GM12878 (cell line): ENCODE results near the gene ZFYVE19. TPM values are rescaled to one million over a fixed set of nuclear protein-coding genes. Genes with fewer than 3 reads are reported as not detected.

Experiments used
- ZBTB11 ChIP-seq: fragments of 450-650 bp; formaldehyde crosslinking; IDR thresholded peaks from 2 replicates; pipeline ENCODE4 v1.5.0; 2022; ENCODE audit warnings: mild to moderate bottlenecking, missing genetic modification characterization
- polyA plus RNA-seq, 11 experiments: library from polyadenylated mRNA; depleted of rRNA in 4 of 11; unstranded in 6 of 11; stranded (reverse) in 5 of 11; fragments of >200 nt; fragmentation: Nextera tagmentation in 4 of 11; fragmentation: Illumina TruSeq in 1 of 11; extraction: Ambion mirVana in 4 of 11; extraction: Trizol in 1 of 11; gene quantifications; 1 replicate in 1 of 11; 2 replicates in 10 of 11; pipeline versions ENCODE4 v1.2.1 to v1.2.3, GENCODE V29; 2011 to 2016; ENCODE audit warnings: inconsistent platforms in 2 of 11, missing spikeins in 2 of 11, low read depth in 1 of 11
- small RNA-seq: library from RNA; depleted of rRNA; stranded (forward); fragments of <200 nt; gene quantifications from one replicate; pipeline ENCODE3, GENCODE V24; 2014
- total RNA-seq, 4 experiments: library from RNA; depleted of rRNA in 3 of 4; stranded (reverse); fragments of >200 nt in 3 of 4; fragmentation: Illumina TruSeq in 1 of 4; extraction: Trizol in 1 of 4; gene quantifications; 2 replicates each; pipeline versions ENCODE4 v1.2.1 to v1.2.3, GENCODE V29; 2013 to 2021

ZFYVE19 gene
- total and polyA plus RNA-seq, 10 of the 15 experiments (the other 5 are each of a cell fraction or from before 2014, with no cell fraction given), result 1.7 to 36.3 (median 17.0) TPM

DNA sequence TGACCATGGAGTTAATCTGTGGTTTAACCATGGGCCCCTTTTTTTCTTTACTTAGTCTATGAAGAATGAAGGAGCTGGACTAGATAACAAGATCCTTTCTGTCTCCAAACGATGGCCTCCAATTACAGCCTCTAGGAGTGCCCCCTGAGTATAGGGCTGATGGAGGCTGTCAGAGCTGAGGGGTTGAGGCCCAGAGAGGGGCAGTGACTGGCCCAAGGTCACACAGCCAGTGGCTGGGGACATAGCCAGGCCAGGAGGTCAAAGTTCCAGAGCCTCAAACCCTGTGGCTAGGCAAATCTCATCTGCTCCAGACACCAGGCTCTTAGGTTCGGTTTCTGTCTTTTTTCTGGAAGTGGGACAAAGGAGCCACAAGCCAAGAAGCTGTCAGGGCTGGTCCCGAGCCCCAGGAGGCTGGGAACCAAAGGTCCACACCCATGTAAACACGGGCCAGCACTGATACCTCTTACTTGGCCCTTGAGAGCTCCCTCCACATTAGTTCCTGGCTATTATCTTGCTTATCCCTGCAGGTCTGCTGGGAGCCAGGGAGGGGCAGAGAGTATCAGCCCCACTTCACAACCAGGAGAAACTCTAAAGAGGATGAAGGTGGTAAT lies 56.9 kb downstream of the ZFYVE19 start (continued):
- no peak for TF ChIP-seq ZBTB11 (CRISPR knock-in tag)

Small RNA genes within 50 kb of the gene (small RNA-seq; reads per million reads assigned to genes)
- gene SUMO2P15, result not detected

Other genes starting within 250 kb of the ZFYVE19 start
Only the 7 nearest of the 14 such genes appear.
- 15.4 and 20.0 TPM in 2 replicates for gene RMDN3, start 51.8 kb upstream of the ZFYVE19 start, total RNA-seq (2014; rRNA removed)
- gene RMDN3, start 51.8 kb upstream of the ZFYVE19 start, total RNA-seq (2014; rRNA removed; fragmentation: Illumina TruSeq; extraction: Trizol), result 16.3 and 16.9 TPM in 2 replicates
- 27.6 and 28.3 TPM in 2 replicates for gene RMDN3, start 51.8 kb upstream of the ZFYVE19 start, total RNA-seq (2021)
- 19.4 and 19.9 TPM in 2 replicates for gene RMDN3, start 51.8 kb upstream of the ZFYVE19 start, polyA plus RNA-seq (2011; rRNA removed)
- gene RMDN3, start 51.8 kb upstream of the ZFYVE19 start, polyA plus RNA-seq (2014; fragmentation: Illumina TruSeq; extraction: Trizol), result 19.3 and 20.5 TPM in 2 replicates
- gene RMDN3, start 51.8 kb upstream of the ZFYVE19 start, polyA plus RNA-seq (2014; fragmentation: Nextera tagmentation; extraction: Ambion mirVana), result 10 to 100 TPM in 1 of 2 experiments, 1 to 10 TPM in 1; 5.7 to 10.2 TPM
- 21.3 and 23.1 TPM in 2 replicates for gene RMDN3, start 51.8 kb upstream of the ZFYVE19 start, polyA plus RNA-seq (2014; rRNA removed)
- gene RMDN3, start 51.8 kb upstream of the ZFYVE19 start, polyA plus RNA-seq (2016; fragmentation: Nextera tagmentation; extraction: Ambion mirVana), result 10 to 100 TPM; 38.3 to 44.4 TPM
- 67.0 and 69.5 TPM in 2 replicates for gene GCHFR, start 43.0 kb upstream of the ZFYVE19 start, total RNA-seq (2014; rRNA removed)
- 22.9 and 23.9 TPM in 2 replicates for gene GCHFR, start 43.0 kb upstream of the ZFYVE19 start, total RNA-seq (2014; rRNA removed; fragmentation: Illumina TruSeq; extraction: Trizol)
- gene GCHFR, start 43.0 kb upstream of the ZFYVE19 start, total RNA-seq (2021), result 43.9 and 45.3 TPM in 2 replicates
- 7.1 and 14.8 TPM in 2 replicates for gene GCHFR, start 43.0 kb upstream of the ZFYVE19 start, polyA plus RNA-seq (2011; rRNA removed)
- gene GCHFR, start 43.0 kb upstream of the ZFYVE19 start, polyA plus RNA-seq (2014; fragmentation: Illumina TruSeq; extraction: Trizol), result 3.3 and 16.9 TPM in 2 replicates
- 10 to 100 TPM; 10.5 to 25.4 TPM for gene GCHFR, start 43.0 kb upstream of the ZFYVE19 start, polyA plus RNA-seq (2014; fragmentation: Nextera tagmentation; extraction: Ambion mirVana)
- 88.2 and 94.0 TPM in 2 replicates for gene GCHFR, start 43.0 kb upstream of the ZFYVE19 start, polyA plus RNA-seq (2014; rRNA removed)
- 10 to 100 TPM; 68.0 to 77.3 TPM for gene GCHFR, start 43.0 kb upstream of the ZFYVE19 start, polyA plus RNA-seq (2016; fragmentation: Nextera tagmentation; extraction: Ambion mirVana)
- gene C15orf62, start 37.1 kb upstream of the ZFYVE19 start, total RNA-seq (2014; rRNA removed), result 0.44 and 0.68 TPM in 2 replicates
- gene C15orf62, start 37.1 kb upstream of the ZFYVE19 start, total RNA-seq (2014; rRNA removed; fragmentation: Illumina TruSeq; extraction: Trizol), result 0.37 and 0.54 TPM in 2 replicates
- gene C15orf62, start 37.1 kb upstream of the ZFYVE19 start, total RNA-seq (2021), result 0.24 and 0.56 TPM in 2 replicates
- gene C15orf62, start 37.1 kb upstream of the ZFYVE19 start, polyA plus RNA-seq (2011; rRNA removed), result 0.07 and 0.11 TPM in 2 replicates
- gene C15orf62, start 37.1 kb upstream of the ZFYVE19 start, polyA plus RNA-seq (2014; fragmentation: Illumina TruSeq; extraction: Trizol), result 0.25 TPM in 1 of 2 replicates, not detected in the other
- gene C15orf62, start 37.1 kb upstream of the ZFYVE19 start, polyA plus RNA-seq (2014; fragmentation: Nextera tagmentation; extraction: Ambion mirVana), result under 1 TPM in 1 of 2 experiments, not detected in 1; 0.06 TPM
- gene C15orf62, start 37.1 kb upstream of the ZFYVE19 start, polyA plus RNA-seq (2014; rRNA removed), result 0.18 and 0.28 TPM in 2 replicates
- under 1 TPM; 0.40 to 0.50 TPM for gene C15orf62, start 37.1 kb upstream of the ZFYVE19 start, polyA plus RNA-seq (2016; fragmentation: Nextera tagmentation; extraction: Ambion mirVana)
- gene DNAJC17, start 384 bp downstream of the ZFYVE19 start, total RNA-seq (2014; rRNA removed), result 39.2 and 42.8 TPM in 2 replicates
- 43.4 and 51.1 TPM in 2 replicates for gene DNAJC17, start 384 bp downstream of the ZFYVE19 start, total RNA-seq (2014; rRNA removed; fragmentation: Illumina TruSeq; extraction: Trizol)
- gene DNAJC17, start 384 bp downstream of the ZFYVE19 start, total RNA-seq (2021), result 39.3 and 43.5 TPM in 2 replicates
- gene DNAJC17, start 384 bp downstream of the ZFYVE19 start, polyA plus RNA-seq (2011; rRNA removed), result 34.0 and 39.9 TPM in 2 replicates
- 52.7 and 62.8 TPM in 2 replicates for gene DNAJC17, start 384 bp downstream of the ZFYVE19 start, polyA plus RNA-seq (2014; fragmentation: Illumina TruSeq; extraction: Trizol)
- gene DNAJC17, start 384 bp downstream of the ZFYVE19 start, polyA plus RNA-seq (2014; fragmentation: Nextera tagmentation; extraction: Ambion mirVana), result 10 to 100 TPM in 1 of 2 experiments, 1 to 10 TPM in 1; 6.1 to 11.5 TPM
- 50.2 and 61.0 TPM in 2 replicates for gene DNAJC17, start 384 bp downstream of the ZFYVE19 start, polyA plus RNA-seq (2014; rRNA removed)
- 10 to 100 TPM; 48.0 to 55.7 TPM for gene DNAJC17, start 384 bp downstream of the ZFYVE19 start, polyA plus RNA-seq (2016; fragmentation: Nextera tagmentation; extraction: Ambion mirVana)
- gene PPP1R14D, start 21.6 kb downstream of the ZFYVE19 start, total RNA-seq (2014; rRNA removed), result not detected in 2 replicates
- gene PPP1R14D, start 21.6 kb downstream of the ZFYVE19 start, total RNA-seq (2014; rRNA removed; fragmentation: Illumina TruSeq; extraction: Trizol), result not detected in 2 replicates
- not detected in 2 replicates for gene PPP1R14D, start 21.6 kb downstream of the ZFYVE19 start, total RNA-seq (2021)
- gene PPP1R14D, start 21.6 kb downstream of the ZFYVE19 start, polyA plus RNA-seq (2011; rRNA removed), result 0.10 TPM in 1 of 2 replicates, not detected in the other
- gene PPP1R14D, start 21.6 kb downstream of the ZFYVE19 start, polyA plus RNA-seq (2014; fragmentation: Illumina TruSeq; extraction: Trizol), result not detected in 2 replicates
- not detected for gene PPP1R14D, start 21.6 kb downstream of the ZFYVE19 start, polyA plus RNA-seq (2014; fragmentation: Nextera tagmentation; extraction: Ambion mirVana)
- gene PPP1R14D, start 21.6 kb downstream of the ZFYVE19 start, polyA plus RNA-seq (2014; rRNA removed), result not detected in 2 replicates
- gene PPP1R14D, start 21.6 kb downstream of the ZFYVE19 start, polyA plus RNA-seq (2016; fragmentation: Nextera tagmentation; extraction: Ambion mirVana), result not detected
- gene SPINT1, start 37.0 kb downstream of the ZFYVE19 start, total RNA-seq (2014; rRNA removed), result 18.8 and 18.9 TPM in 2 replicates
- 6.4 and 7.8 TPM in 2 replicates for gene SPINT1, start 37.0 kb downstream of the ZFYVE19 start, total RNA-seq (2014; rRNA removed; fragmentation: Illumina TruSeq; extraction: Trizol)
- 26.6 and 28.6 TPM in 2 replicates for gene SPINT1, start 37.0 kb downstream of the ZFYVE19 start, total RNA-seq (2021)
- 4.8 and 8.2 TPM in 2 replicates for gene SPINT1, start 37.0 kb downstream of the ZFYVE19 start, polyA plus RNA-seq (2011; rRNA removed)
- gene SPINT1, start 37.0 kb downstream of the ZFYVE19 start, polyA plus RNA-seq (2014; fragmentation: Illumina TruSeq; extraction: Trizol), result 11.0 and 12.4 TPM in 2 replicates
- 1 to 10 TPM; 3.5 to 4.0 TPM for gene SPINT1, start 37.0 kb downstream of the ZFYVE19 start, polyA plus RNA-seq (2014; fragmentation: Nextera tagmentation; extraction: Ambion mirVana)
- 10.4 and 14.3 TPM in 2 replicates for gene SPINT1, start 37.0 kb downstream of the ZFYVE19 start, polyA plus RNA-seq (2014; rRNA removed)
- gene SPINT1, start 37.0 kb downstream of the ZFYVE19 start, polyA plus RNA-seq (2016; fragmentation: Nextera tagmentation; extraction: Ambion mirVana), result 10 to 100 TPM; 10.1 to 12.1 TPM
- 11.5 and 13.0 TPM in 2 replicates for gene RHOV, start 67.1 kb downstream of the ZFYVE19 start, total RNA-seq (2014; rRNA removed)
- 6.9 and 7.3 TPM in 2 replicates for gene RHOV, start 67.1 kb downstream of the ZFYVE19 start, total RNA-seq (2014; rRNA removed; fragmentation: Illumina TruSeq; extraction: Trizol)
- 13.3 and 15.0 TPM in 2 replicates for gene RHOV, start 67.1 kb downstream of the ZFYVE19 start, total RNA-seq (2021)
- 30.2 and 39.3 TPM in 2 replicates for gene RHOV, start 67.1 kb downstream of the ZFYVE19 start, polyA plus RNA-seq (2011; rRNA removed)
- 7.6 and 7.8 TPM in 2 replicates for gene RHOV, start 67.1 kb downstream of the ZFYVE19 start, polyA plus RNA-seq (2014; fragmentation: Illumina TruSeq; extraction: Trizol)
- gene RHOV, start 67.1 kb downstream of the ZFYVE19 start, polyA plus RNA-seq (2014; fragmentation: Nextera tagmentation; extraction: Ambion mirVana), result 1 to 10 TPM in 1 of 2 experiments, under 1 TPM in 1; 0.24 to 1.3 TPM
- 15.7 and 16.5 TPM in 2 replicates for gene RHOV, start 67.1 kb downstream of the ZFYVE19 start, polyA plus RNA-seq (2014; rRNA removed)
- gene RHOV, start 67.1 kb downstream of the ZFYVE19 start, polyA plus RNA-seq (2016; fragmentation: Nextera tagmentation; extraction: Ambion mirVana), result 10 to 100 TPM in 1 of 2 experiments, 1 to 10 TPM in 1; 8.2 to 10.5 TPM